Fibroblast of lung (primary cell): ENCODE data around the gene SYT9.

ENCODE experiments used
- EZH2 ChIP-seq: IDR thresholded peaks from 2 replicates; pipeline ENCODE4 v1.5.1; 2012; ENCODE audit warnings: low read length, control low read depth, mild to moderate bottlenecking; ENCODE audit errors: missing control alignments
- TF ChIP-seq, protein P1 (sequence below), 2 donors: IDR thresholded peaks in 1 of 2; conservative IDR thresholded peaks in 1 of 2; 1 replicate in 1 of 2; 2 replicates in 1 of 2; pipeline ENCODE4 v1.5.1; 2011 to 2012; ENCODE audit warnings: low read length in 2 of 2, control low read depth in 1 of 2, inconsistent platforms in 1 of 2, low read depth in 1 of 2, mild to moderate bottlenecking in 1 of 2

GRCh38 chr11:7300281-7300680, 48.6 kb downstream of the SYT9 start:
- TF ChIP-seq, protein P1, sequence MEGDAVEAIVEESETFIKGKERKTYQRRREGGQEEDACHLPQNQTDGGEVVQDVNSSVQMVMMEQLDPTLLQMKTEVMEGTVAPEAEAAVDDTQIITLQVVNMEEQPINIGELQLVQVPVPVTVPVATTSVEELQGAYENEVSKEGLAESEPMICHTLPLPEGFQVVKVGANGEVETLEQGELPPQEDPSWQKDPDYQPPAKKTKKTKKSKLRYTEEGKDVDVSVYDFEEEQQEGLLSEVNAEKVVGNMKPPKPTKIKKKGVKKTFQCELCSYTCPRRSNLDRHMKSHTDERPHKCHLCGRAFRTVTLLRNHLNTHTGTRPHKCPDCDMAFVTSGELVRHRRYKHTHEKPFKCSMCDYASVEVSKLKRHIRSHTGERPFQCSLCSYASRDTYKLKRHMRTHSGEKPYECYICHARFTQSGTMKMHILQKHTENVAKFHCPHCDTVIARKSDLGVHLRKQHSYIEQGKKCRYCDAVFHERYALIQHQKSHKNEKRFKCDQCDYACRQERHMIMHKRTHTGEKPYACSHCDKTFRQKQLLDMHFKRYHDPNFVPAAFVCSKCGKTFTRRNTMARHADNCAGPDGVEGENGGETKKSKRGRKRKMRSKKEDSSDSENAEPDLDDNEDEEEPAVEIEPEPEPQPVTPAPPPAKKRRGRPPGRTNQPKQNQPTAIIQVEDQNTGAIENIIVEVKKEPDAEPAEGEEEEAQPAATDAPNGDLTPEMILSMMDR (conservative IDR thresholded peaks at IDR 0.05 in 1 of 2, IDR thresholded peaks at IDR 0.05 in 1 of 2; ENCODE audit: low read depth in 1 of 2, low read length in 2 of 2): no peak
- no peak for TF ChIP-seq EZH2
